NB4 (cell line): ENCODE measurements around the gene RAB3C.

Source experiments
- CTCF ChIP-seq: IDR thresholded peaks from one replicate; pipeline ENCODE4 v1.5.1; 2012; ENCODE audit warnings: low read depth, low read length
- POLR2A ChIP-seq: IDR thresholded peaks from 2 replicates; pipeline ENCODE4 v1.6.1; 2011; ENCODE audit warnings: mild to moderate bottlenecking; ENCODE audit not compliant: insufficient read length; ENCODE audit errors: extremely low read depth

- TF ChIP-seq POLR2A (no peak), CTCF (no peak)
Observed at GRCh38 chr5:58872670-58873273, 289.9 kb downstream of the RAB3C start.
